OCI-LY1 (cell line): ENCODE results near the gene ARMH4.

Source experiments
- H2AFZ ChIP-seq: fragments of 200-600 bp; sonication (generic), shearing (Covaris generic); 2 replicates; pipeline ENCODE4 v1.6.0; 2014; ENCODE audit warnings: antibody characterized with exemption, mild to moderate bottlenecking, low read length
- H3F3A ChIP-seq: fragments of 200-600 bp; sonication (generic), shearing (Covaris generic); 2 replicates; pipeline ENCODE4 v1.6.0; 2014; ENCODE audit warnings: mild to moderate bottlenecking, antibody characterized with exemption, low read length, moderate library complexity; ENCODE audit not compliant: insufficient read depth
- H3K27ac ChIP-seq: fragments of 200-600 bp; sonication (generic); 2 replicates; pipeline ENCODE4 v1.5.1; 2014; ENCODE audit warnings: low read length, mixed run types, mild to moderate bottlenecking, low read depth; ENCODE audit not compliant: poor library complexity, severe bottlenecking
- H3K27me3 ChIP-seq: fragments of 200-600 bp; sonication (generic); 2 replicates; pipeline ENCODE4 v1.6.0; 2014; ENCODE audit warnings: antibody characterized with exemption, mild to moderate bottlenecking, low read length, moderate library complexity; ENCODE audit not compliant: insufficient read depth
- H3K36me3 ChIP-seq: fragments of 200-600 bp; sonication (generic); 2 replicates; pipeline ENCODE4 v1.6.1; 2014; ENCODE audit warnings: mild to moderate bottlenecking, antibody characterized with exemption, low read length, moderate library complexity, mixed read lengths; ENCODE audit not compliant: insufficient read depth
- H3K4me1 ChIP-seq: fragments of 200-600 bp; sonication (generic); 2 replicates; pipeline ENCODE4 v1.5.1; 2014; ENCODE audit warnings: mild to moderate bottlenecking, low read length, moderate library complexity; ENCODE audit not compliant: insufficient read depth, severe bottlenecking
- H3K4me2 ChIP-seq: fragments of 200-600 bp; sonication (generic), shearing (Covaris generic); 2 replicates; pipeline ENCODE4 v1.6.1; 2014; ENCODE audit warnings: low read length
- H3K4me3 ChIP-seq: fragments of 200-600 bp; sonication (generic); 2 replicates; pipeline ENCODE4 v1.5.1; 2014; ENCODE audit warnings: low read length, low read depth, mild to moderate bottlenecking, mixed read lengths; ENCODE audit not compliant: poor library complexity, severe bottlenecking
- H3K79me2 ChIP-seq: fragments of 200-600 bp; shearing (Covaris generic); 2 replicates; pipeline ENCODE4 v1.6.1; 2016; ENCODE audit warnings: mixed run types, low read length, mixed read lengths; ENCODE audit not compliant: insufficient read depth
- H3K9ac ChIP-seq: fragments of 200-600 bp; sonication (generic), shearing (Covaris generic); 2 replicates; pipeline ENCODE4 v1.6.1; 2014; ENCODE audit warnings: mild to moderate bottlenecking, low read length, mixed read lengths
- H3K9me2 ChIP-seq: fragments of 200-600 bp; sonication (generic), shearing (Covaris generic); 2 replicates; pipeline ENCODE4 v1.6.1; 2014; ENCODE audit warnings: low read depth, mild to moderate bottlenecking, low read length, mixed read lengths
- H3K9me3 ChIP-seq: fragments of 200-600 bp; shearing (Covaris generic); 2 replicates; pipeline ENCODE4 v1.6.1; 2014; ENCODE audit warnings: low read length, mixed read lengths
- H4K20me1 ChIP-seq: fragments of 200-600 bp; sonication (generic), shearing (Covaris generic); 2 replicates; pipeline ENCODE4 v1.6.0; 2016; ENCODE audit warnings: mild to moderate bottlenecking, low read length; ENCODE audit not compliant: insufficient read depth
- EZH2 ChIP-seq: fragments of 200-600 bp; sonication (generic), shearing (Covaris generic); IDR thresholded peaks from 2 replicates; pipeline ENCODE4 v1.8.0; 2017; ENCODE audit warnings: borderline replicate concordance, mixed run types, mild to moderate bottlenecking, antibody characterized with exemption, low read length, moderate library complexity, mixed read lengths
- TF ChIP-seq, protein P1 (sequence below): fragments of 200-600 bp; sonication (generic), shearing (Covaris generic); IDR thresholded peaks from 2 replicates; pipeline ENCODE4 v1.5.1; 2017; ENCODE audit warnings: mild to moderate bottlenecking, antibody characterized with exemption, low read length, moderate library complexity, mixed read lengths

Gene ARMH4

DNA sequence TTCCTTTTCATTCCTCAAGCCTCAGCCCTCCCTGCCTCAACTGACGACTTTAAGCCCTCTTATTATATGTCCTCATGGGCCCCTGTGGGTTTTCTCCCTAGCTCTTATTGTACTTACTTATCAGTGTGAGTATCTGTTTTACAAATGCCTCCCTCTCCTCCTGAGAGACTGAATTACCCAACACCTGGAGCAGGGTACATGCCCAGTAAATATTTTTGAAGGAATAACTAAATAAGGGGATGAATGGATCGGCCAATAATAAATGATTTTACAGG, 190.3 kb downstream of the ARMH4 start:
- no peak overlapping the region for H3K4me3 ChIP-seq
- no peaks in the 10 kb centered on the region for H3F3A ChIP-seq
- H3K79me2 ChIP-seq: no peaks in the 10 kb centered on the region
- H3K27me3 ChIP-seq: no peaks in the 10 kb centered on the region
- H3K9me2 ChIP-seq: no peaks in the 10 kb centered on the region
- no peaks in the 10 kb centered on the region for H4K20me1 ChIP-seq
- no peaks in the 10 kb centered on the region for H3K4me1 ChIP-seq
- no peaks in the 10 kb centered on the region for H3K9me3 ChIP-seq
- no peak overlapping the region for H2AFZ ChIP-seq
- no peak overlapping the region for H3K9ac ChIP-seq
- TF ChIP-seq, protein P1, sequence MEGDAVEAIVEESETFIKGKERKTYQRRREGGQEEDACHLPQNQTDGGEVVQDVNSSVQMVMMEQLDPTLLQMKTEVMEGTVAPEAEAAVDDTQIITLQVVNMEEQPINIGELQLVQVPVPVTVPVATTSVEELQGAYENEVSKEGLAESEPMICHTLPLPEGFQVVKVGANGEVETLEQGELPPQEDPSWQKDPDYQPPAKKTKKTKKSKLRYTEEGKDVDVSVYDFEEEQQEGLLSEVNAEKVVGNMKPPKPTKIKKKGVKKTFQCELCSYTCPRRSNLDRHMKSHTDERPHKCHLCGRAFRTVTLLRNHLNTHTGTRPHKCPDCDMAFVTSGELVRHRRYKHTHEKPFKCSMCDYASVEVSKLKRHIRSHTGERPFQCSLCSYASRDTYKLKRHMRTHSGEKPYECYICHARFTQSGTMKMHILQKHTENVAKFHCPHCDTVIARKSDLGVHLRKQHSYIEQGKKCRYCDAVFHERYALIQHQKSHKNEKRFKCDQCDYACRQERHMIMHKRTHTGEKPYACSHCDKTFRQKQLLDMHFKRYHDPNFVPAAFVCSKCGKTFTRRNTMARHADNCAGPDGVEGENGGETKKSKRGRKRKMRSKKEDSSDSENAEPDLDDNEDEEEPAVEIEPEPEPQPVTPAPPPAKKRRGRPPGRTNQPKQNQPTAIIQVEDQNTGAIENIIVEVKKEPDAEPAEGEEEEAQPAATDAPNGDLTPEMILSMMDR: no peak
- TF ChIP-seq EZH2: no peak
- H3K27ac ChIP-seq: no peak overlapping the region
- no peaks in the 10 kb centered on the region for H3K36me3 ChIP-seq
- no peak overlapping the region for H3K4me2 ChIP-seq

DNA sequence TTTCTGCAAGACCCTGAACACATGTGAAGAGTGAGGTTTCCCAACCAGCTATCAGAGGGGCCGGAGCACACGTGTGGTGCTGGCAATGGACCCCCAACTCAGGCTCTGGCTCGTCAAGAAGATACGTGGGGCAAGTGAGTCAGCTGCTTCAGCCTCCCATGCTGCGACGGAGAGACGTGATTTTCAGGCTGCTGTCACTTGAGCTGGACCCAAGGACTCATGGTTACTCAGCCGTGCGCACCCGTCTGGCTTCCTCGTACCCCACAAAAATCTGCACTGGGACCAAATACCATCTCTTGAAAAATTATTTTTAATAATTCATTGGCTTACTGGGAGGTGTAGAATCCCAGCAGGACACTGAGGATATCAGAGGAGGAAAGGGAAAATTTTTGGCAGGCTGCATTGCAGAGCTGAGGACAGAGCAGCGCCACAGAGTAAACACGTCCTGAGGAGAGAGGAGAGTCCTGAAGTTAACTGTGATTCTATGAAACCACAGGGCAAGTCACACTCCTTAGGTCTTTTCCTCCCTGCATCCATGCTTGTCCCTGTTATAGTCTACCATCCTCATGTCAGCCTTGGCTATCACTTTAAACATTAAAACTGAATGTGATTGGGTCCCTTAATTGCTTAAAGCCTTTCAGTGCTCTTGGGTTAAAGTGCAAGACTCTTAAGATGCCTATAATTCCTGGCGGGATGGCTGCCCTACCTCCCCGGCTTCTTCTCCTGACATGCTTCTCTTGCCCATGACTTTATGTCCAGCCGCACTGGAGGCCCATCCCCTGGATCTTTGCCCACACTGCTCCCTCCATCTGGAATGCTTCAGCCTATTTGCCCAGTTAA, 190.8 kb downstream of the ARMH4 start:
- H3K4me1 ChIP-seq: no peaks in the 10 kb centered on the region
- no peak overlapping the region for H2AFZ ChIP-seq
- no peak overlapping the region for H3K4me3 ChIP-seq
- H3K4me2 ChIP-seq: no peak overlapping the region
- no peaks in the 10 kb centered on the region for H4K20me1 ChIP-seq
- no peaks in the 10 kb centered on the region for H3K36me3 ChIP-seq
- H3K9ac ChIP-seq: no peak overlapping the region
- H3K79me2 ChIP-seq: no peaks in the 10 kb centered on the region
- no peaks in the 10 kb centered on the region for H3K9me3 ChIP-seq
- H3K9me2 ChIP-seq: no peaks in the 10 kb centered on the region
- TF ChIP-seq EZH2: no peak
- TF ChIP-seq, protein P1: no peak
- H3K27ac ChIP-seq: no peak overlapping the region
- H3K27me3 ChIP-seq: no peaks in the 10 kb centered on the region
- H3F3A ChIP-seq: no peaks in the 10 kb centered on the region

DNA sequence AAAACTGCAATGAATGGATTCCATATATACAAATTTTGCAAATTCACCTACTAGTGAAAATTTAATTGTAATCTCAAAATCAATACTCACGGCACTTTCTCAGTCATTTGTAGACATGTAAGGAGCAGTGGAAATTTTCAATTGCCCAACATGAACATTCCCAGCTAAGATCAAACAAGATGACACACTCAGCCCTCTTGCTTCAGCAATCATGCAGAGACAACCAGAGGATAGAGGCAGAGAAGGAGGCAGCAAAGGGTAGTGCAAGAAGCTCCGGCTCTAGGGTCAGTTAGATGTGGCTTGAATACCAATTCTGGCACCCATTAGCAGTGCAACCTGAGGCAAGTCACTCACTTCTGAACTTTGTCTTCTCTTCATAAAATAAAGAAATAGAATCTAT, 194.6 kb downstream of the ARMH4 start:
- Histone ChIP-seq H3K4me2 (no peak overlapping the region), H3K27me3 (no peaks in the 10 kb centered on the region), H2AFZ (no peak overlapping the region), H3K4me3 (no peak overlapping the region), H4K20me1 (no peaks in the 10 kb centered on the region), H3K79me2 (no peaks in the 10 kb centered on the region), H3K9ac (no peak overlapping the region), H3F3A (no peaks in the 10 kb centered on the region), H3K36me3 (no peaks in the 10 kb centered on the region), H3K9me2 (no peaks in the 10 kb centered on the region), H3K9me3 (no peaks in the 10 kb centered on the region), H3K4me1 (no peaks in the 10 kb centered on the region), H3K27ac (no peak overlapping the region)
- TF ChIP-seq, protein P1: no peak
- TF ChIP-seq EZH2: no peak
